Endothelial cell of umbilical vein (primary cell): ENCODE data around the gene SPTLC1.

Source experiments
- CTCF ChIP-seq, 2 donors: IDR thresholded peaks; 1 replicate in 1 of 2; 2 replicates in 1 of 2; pipeline ENCODE4 v1.5.1; 2011; ENCODE audit warnings: low read length in 2 of 2, mild to moderate bottlenecking in 2 of 2, moderate library complexity in 2 of 2, control low read depth in 1 of 2, inconsistent platforms in 1 of 2, low read depth in 1 of 2; ENCODE audit not compliant: insufficient read depth in 1 of 2; ENCODE audit errors: extremely low read depth in 1 of 2
- EZH2 ChIP-seq: IDR thresholded peaks from 2 replicates; pipeline ENCODE4 v1.6.1; 2012; ENCODE audit warnings: borderline replicate concordance, low read depth, mild to moderate bottlenecking, moderate library complexity, low read length, inconsistent platforms; ENCODE audit not compliant: severe bottlenecking
- FOS ChIP-seq: IDR thresholded peaks from 2 replicates; pipeline ENCODE4 v1.6.1; 2011; ENCODE audit warnings: mild to moderate bottlenecking, low read length, moderate library complexity, borderline replicate concordance; ENCODE audit not compliant: insufficient read depth
- GATA2 ChIP-seq: IDR thresholded peaks from 2 replicates; pipeline ENCODE4 v1.7.0; 2011; ENCODE audit warnings: low read depth, mild to moderate bottlenecking, moderate library complexity, mixed read lengths, low read length; ENCODE audit not compliant: insufficient read length, insufficient read depth
- JUN ChIP-seq: IDR thresholded peaks from 2 replicates; pipeline ENCODE4 v1.6.1; 2011; ENCODE audit warnings: borderline replicate concordance, low read depth; ENCODE audit not compliant: insufficient read length, insufficient read depth
- MAX ChIP-seq: IDR thresholded peaks from 2 replicates; pipeline ENCODE4 v1.6.1; 2011; ENCODE audit not compliant: insufficient read depth, insufficient read length
- MYC ChIP-seq: IDR thresholded peaks from one replicate; pipeline ENCODE4 v1.6.1; 2011; ENCODE audit warnings: mild to moderate bottlenecking, low read depth, low read length
- POLR2A ChIP-seq: IDR thresholded peaks from 2 replicates; pipeline ENCODE4 v1.6.1; 2012; ENCODE audit warnings: low read depth, mild to moderate bottlenecking, control low read depth, low read length
- POLR2AphosphoS5 ChIP-seq: IDR thresholded peaks from 2 replicates; pipeline ENCODE4 v1.6.1; 2012; ENCODE audit warnings: low read depth, mild to moderate bottlenecking, control low read depth, low read length, moderate library complexity; ENCODE audit not compliant: insufficient read depth

GRCh38 chr9:92147852-92148180, 32.6 kb upstream of the SPTLC1 start:
- TF ChIP-seq CTCF (IDR thresholded peaks at IDR 0.05; ENCODE audit: extremely low read depth in 1 of 2, insufficient read depth in 1 of 2, low read depth in 1 of 2, low read length in 2 of 2): no peak
- TF ChIP-seq EZH2: no peak
- no peak for TF ChIP-seq POLR2AphosphoS5
- TF ChIP-seq POLR2A: no peak
- TF ChIP-seq MAX: no peak
- no peak for TF ChIP-seq MYC
- TF ChIP-seq FOS: no peak
- TF ChIP-seq JUN: no peak
- no peak for TF ChIP-seq GATA2
